ENCODE data around the gene GPRC5A.

The GPRC5A gene

GRCh38 chr12:12934556-12934955, 43.2 kb downstream of the GPRC5A start (continued):
- TF ChIP-seq ZBTB11 (tag by site-specific recombination; conservative IDR thresholded peaks at IDR 0.05; ENCODE audit: low read depth) (no peak), ZNF335 (tag by site-specific recombination; conservative IDR thresholded peaks at IDR 0.05) (0 out of 2 replicates have a peak, but pooled peaks have one; percentile 14)

DNA sequence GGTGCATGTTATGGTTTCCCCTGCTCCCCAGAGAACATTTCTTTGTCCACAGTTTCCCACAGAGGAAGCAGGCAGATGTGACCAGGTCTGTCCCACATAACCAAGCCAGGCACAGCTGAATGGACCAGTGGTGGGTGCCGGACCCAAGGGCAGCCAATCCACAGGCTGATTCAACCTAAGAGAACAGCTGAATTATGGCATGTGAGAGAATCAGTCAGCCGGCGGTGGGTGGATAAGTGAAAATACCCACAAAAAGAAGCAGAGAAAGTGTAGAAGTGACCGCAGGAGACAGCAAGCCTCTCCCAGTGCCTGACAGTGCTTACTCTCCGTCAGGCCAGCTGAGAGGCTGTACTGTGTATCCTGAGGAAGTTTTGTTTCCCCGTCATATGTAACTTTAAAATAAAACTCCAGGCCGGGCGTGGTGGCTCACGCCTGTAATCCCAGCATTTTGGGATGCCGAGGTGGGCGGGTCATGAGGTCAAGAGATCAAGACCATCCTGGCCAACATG, 45.7 kb downstream of the GPRC5A start:
- Histone ChIP-seq H3K36me3 (ENCODE audit: control insufficient read depth in 2 of 2, insufficient read depth in 1 of 2, low read length in 2 of 2) (no peaks in the 10 kb centered on the region), H3K4me3 (ENCODE audit: low read depth, low read length) (no peak overlapping the region), H3K27ac (ENCODE audit: extremely low read depth, low read depth, low read length) (no peak overlapping the region), H3K9me3 (ENCODE audit: control insufficient read depth, insufficient read depth, low read depth, low read length) (no peaks in the 10 kb centered on the region), H3K4me1 (ENCODE audit: control insufficient read depth, insufficient read depth, low read length) (no peaks in the 10 kb centered on the region)
- TF ChIP-seq ZNF621 (tag by site-specific recombination; IDR thresholded peaks at IDR 0.05): no peak
- TF ChIP-seq ZNF366 (tag by site-specific recombination; conservative IDR thresholded peaks at IDR 0.05): no peak
- no peak for TF ChIP-seq ZNF544 (tag by site-specific recombination; IDR thresholded peaks at IDR 0.05)
- TF ChIP-seq SETDB1 (IDR thresholded peaks at IDR 0.05; ENCODE audit: insufficient read length, low read length): no peak
- no peak for TF ChIP-seq ZNF239 (tag by site-specific recombination; IDR thresholded peaks at IDR 0.05)
- TF ChIP-seq GLI4 (tag by site-specific recombination; IDR thresholded peaks at IDR 0.05): no peak
- ChIA-PET POLR2A (no interaction called here), CTCF (interaction anchor here (0.6 kb wide), 1 partner anchor 37 kb away, joined by 5 read pairs; no protein-coding TSS in a partner anchor)

DNA sequence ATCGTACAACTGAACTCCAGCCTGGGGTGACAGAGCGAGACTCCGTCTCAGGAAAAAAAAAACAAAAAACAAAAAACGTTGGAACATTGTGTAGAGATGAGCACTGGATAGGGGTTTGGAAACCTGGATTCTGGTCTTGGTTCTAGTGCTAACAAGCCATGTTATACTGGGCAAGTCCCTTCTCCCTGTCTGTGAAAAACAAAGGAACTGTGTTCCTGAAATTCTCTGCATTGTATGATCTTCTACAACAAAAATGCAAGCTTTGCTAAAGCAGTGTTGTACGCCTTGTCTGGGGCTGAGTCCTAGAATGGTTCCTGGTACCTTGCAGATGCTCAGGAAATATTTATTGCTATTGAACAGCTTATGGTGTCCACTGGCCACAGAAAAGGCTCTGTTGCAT, 47.2 kb downstream of the GPRC5A start:
- Histone ChIP-seq H3K27ac (ENCODE audit: extremely low read depth, low read depth, low read length) (no peak overlapping the region), H3K9me3 (ENCODE audit: control insufficient read depth, insufficient read depth, low read depth, low read length) (no peaks in the 10 kb centered on the region), H3K4me1 (ENCODE audit: control insufficient read depth, insufficient read depth, low read length) (no peaks in the 10 kb centered on the region), H3K4me3 (ENCODE audit: low read depth, low read length) (no peak overlapping the region), H3K36me3 (ENCODE audit: control insufficient read depth in 2 of 2, insufficient read depth in 1 of 2, low read length in 2 of 2) (no peaks in the 10 kb centered on the region)
- CTCF ChIA-PET: interaction anchor here (0.6 to 1.6 kb wide), 3 partner anchors 18 to 203 kb away, joined by 3 to 6 read pairs (median 4); no protein-coding TSS in a partner anchor
- POLR2A ChIA-PET: interaction anchor here (0.6 kb wide), 1 partner anchor 269 kb away, joined by 3 read pairs; no protein-coding TSS in a partner anchor
- TF ChIP-seq ZNF24 (tag by site-specific recombination; IDR thresholded peaks at IDR 0.05) (no peak), ZNF768 (tag by site-specific recombination; IDR thresholded peaks at IDR 0.05) (no peak), ZIC2 (tag by site-specific recombination; IDR thresholded peaks at IDR 0.05) (no peak), SCRT2 (tag by site-specific recombination; IDR thresholded peaks at IDR 0.05) (no peak), ZNF341 (tag by site-specific recombination; IDR thresholded peaks at IDR 0.05; ENCODE audit: low read depth) (no peak), ZNF248 (tag by site-specific recombination; IDR thresholded peaks at IDR 0.05) (no peak), ZNF10 (tag by site-specific recombination; IDR thresholded peaks at IDR 0.05) (no peak), ZNF433 (tag by site-specific recombination; IDR thresholded peaks at IDR 0.05; ENCODE audit: low read depth) (no peak), MYNN (tag by site-specific recombination; IDR thresholded peaks at IDR 0.05; ENCODE audit: borderline replicate concordance) (no peak), TRIM28 (IDR thresholded peaks at IDR 0.05; ENCODE audit: borderline replicate concordance, low read length) (no peak), ZNF132 (tag by site-specific recombination; IDR thresholded peaks at IDR 0.05; ENCODE audit: borderline replicate concordance) (no peak)
- TF ChIP-seq, protein P1, sequence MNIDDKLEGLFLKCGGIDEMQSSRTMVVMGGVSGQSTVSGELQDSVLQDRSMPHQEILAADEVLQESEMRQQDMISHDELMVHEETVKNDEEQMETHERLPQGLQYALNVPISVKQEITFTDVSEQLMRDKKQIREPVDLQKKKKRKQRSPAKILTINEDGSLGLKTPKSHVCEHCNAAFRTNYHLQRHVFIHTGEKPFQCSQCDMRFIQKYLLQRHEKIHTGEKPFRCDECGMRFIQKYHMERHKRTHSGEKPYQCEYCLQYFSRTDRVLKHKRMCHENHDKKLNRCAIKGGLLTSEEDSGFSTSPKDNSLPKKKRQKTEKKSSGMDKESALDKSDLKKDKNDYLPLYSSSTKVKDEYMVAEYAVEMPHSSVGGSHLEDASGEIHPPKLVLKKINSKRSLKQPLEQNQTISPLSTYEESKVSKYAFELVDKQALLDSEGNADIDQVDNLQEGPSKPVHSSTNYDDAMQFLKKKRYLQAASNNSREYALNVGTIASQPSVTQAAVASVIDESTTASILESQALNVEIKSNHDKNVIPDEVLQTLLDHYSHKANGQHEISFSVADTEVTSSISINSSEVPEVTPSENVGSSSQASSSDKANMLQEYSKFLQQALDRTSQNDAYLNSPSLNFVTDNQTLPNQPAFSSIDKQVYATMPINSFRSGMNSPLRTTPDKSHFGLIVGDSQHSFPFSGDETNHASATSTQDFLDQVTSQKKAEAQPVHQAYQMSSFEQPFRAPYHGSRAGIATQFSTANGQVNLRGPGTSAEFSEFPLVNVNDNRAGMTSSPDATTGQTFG (tag by site-specific recombination; IDR thresholded peaks at IDR 0.05; ENCODE audit: borderline replicate concordance): no peak
- TF ChIP-seq, protein P2, sequence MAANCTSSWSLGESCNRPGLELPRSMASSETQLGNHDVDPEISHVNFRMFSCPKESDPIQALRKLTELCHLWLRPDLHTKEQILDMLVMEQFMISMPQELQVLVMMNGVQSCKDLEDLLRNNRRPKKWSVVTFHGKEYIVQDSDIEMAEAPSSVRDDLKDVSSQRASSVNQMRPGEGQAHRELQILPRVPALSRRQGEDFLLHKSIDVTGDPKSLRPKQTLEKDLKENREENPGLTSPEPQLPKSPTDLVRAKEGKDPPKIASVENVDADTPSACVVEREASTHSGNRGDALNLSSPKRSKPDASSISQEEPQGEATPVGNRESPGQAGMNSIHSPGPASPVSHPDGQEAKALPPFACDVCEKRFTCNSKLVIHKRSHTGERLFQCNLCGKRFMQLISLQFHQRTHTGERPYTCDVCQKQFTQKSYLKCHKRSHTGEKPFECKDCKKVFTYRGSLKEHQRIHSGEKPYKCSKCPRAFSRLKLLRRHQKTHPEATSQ (tag by site-specific recombination; IDR thresholded peaks at IDR 0.05): no peak

Measured in HEK293 (cell line).